ENCODE measurements around the gene SMG6.

DNA sequence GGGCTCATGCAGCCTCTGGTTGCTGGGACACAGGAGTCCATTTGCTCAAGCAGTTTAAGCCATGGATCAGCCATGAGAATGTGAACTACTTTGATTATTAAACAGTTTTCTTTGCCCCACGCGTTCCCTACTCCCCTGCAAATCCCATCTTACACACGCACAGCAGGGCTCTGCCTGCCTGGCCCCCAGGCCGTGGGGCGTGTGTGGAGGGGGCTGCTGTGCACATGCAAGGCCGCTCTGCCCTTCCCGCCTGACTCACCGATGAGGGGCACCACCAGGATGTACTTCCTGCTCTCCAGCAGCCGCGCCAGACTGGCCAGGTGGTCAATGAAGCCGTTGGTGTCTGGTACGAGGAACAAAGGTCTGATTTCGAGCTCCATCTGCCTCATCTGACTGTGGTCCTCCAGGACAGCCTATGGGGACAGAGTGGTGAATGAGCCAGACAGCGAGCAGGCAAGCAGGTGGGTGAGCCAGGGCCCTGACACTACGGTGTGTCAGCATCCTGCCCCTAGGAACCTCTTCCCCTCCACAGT lies 235.0 kb downstream of the SMG6 start:
- TF ChIP-seq EZH2 (IDR thresholded peaks at IDR 0.05; ENCODE audit: borderline replicate concordance, low read depth, low read length, poor library complexity, severe bottlenecking), result no peak
- TF ChIP-seq CTCF (conservative IDR thresholded peaks at IDR 0.05; ENCODE audit: low read depth, low read length), result no peak
